KBM-7 (cell line): Measurements from ENCODE around the gene UGCG.
A peak's percentile ranks its signal among the peaks of the same experiment; 100 is the strongest.

Experiments
- DNase-seq: peaks from one replicate; pipeline ENCODE4 v3.0.0-alpha.2; 2015
- in situ Hi-C: fragments of 300-500 bp; cut with MboI; formaldehyde crosslinking; loops from 2 replicates; pipeline ENCODE4 v1.14.3; 2020; ENCODE audit warnings: low sequenced_read_pairs, low pct_unique_long_range_greater_than_20kb, mixed read lengths

Gene UGCG

DNA sequence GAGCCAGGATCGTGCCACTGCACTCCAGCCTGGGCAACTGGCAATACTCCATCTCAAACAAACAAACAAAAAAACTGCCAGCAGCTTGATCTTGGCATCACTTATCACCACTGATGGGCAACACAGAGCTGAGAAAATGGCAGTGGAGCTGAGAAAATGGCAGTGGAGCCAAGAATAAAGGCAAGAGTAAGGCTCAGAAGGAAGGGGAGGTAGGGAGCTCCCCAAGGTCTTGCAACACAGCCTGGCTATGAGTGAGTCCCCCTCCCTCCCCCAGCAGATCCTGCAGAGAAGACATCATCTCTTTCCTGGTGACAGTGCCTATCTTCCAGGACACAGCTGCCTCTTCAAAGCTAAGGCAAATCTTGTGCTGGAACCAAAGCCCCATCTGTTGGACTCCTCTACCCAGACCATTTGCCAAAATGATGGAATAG lies 70.3 kb downstream of the UGCG start:
- no peak for DNase-seq

DNA sequence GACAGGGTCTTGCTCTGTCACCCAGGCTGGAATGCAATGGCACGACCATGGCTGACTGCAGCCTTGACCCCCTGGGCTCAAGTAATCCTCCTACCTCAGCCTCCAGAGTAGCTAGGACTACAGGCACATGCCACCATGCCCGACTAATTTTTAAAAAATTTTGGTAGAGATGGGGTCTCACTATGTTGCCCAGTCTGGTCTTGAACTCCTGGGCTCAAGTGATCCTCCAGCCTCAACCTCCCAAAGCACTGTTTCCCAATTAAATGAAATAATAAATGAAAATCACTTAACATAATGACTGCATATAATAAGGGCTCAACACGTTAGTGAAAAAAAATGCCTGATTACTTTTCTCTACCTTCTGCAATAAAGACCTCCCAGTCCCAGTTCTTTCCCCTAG lies 71.0 kb downstream of the UGCG start:
- in situ Hi-C loops, result no loop called here
- no peak for DNase-seq

More for the DNA sequence above, 70.3 kb downstream of the UGCG start:
- in situ Hi-C loops, result no loop called here

DNA sequence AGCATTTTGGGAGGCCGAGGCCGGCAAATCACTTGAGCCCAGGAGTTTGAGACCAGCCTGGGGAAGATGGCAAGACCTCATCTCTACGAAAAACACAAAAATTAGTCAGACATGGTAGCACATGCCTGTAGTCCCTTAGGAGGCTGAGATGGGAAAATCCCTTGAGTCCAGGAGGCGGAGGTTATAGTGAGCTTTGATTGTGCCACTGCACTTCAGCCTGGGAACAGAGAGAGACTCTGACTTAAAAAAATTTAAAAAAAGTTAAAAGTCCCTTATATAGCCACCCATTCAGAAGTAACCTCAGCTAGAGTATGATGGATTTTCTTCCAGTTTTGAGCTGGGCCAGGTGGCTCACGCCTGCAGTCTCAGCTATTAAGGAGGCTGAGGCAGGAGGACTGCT lies 72.4 kb downstream of the UGCG start:
- no peak for DNase-seq
- in situ Hi-C loops, result no loop called here

DNA sequence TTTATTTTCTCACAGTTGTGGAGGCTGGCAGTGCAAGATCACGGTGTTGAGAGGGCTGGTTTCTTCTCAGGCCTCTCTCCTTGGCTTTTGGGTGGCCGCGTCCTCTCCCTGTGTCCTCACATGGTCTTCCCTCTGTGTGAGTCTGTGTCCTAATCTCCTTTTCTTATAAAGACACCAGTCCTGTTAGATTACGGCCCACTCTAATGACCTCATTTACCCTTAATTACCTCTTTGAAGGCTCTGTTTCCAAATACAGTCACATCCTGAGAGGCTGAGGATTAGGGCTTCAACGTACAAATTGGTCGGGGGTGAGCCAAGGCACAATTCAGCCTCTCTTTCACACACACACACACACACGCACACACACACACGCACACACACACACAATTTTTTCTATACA lies 73.0 kb downstream of the UGCG start:
- no peak for DNase-seq
- in situ Hi-C loops, result no loop called here

DNA sequence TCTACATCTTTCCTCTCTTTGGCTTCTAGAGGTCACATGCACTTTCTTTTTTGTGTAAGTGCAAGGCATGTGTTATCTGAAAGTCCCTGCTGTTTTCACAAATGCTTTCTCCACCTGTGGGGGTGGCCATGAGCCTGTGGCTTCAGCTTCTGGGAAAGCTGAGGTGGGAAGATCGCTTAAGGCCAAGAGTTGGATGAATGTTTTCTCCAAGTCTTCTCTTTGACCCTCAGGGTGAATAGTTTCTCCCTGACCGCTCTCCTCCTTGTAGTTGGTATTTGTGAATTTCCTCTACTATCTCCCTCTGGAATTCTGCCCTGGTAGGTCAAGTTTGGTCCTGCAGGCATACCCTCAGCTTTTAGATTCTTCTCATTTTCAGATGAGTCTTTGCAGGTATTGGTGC lies 74.2 kb downstream of the UGCG start:
- in situ Hi-C loops, result no loop called here
- no peak for DNase-seq

DNA sequence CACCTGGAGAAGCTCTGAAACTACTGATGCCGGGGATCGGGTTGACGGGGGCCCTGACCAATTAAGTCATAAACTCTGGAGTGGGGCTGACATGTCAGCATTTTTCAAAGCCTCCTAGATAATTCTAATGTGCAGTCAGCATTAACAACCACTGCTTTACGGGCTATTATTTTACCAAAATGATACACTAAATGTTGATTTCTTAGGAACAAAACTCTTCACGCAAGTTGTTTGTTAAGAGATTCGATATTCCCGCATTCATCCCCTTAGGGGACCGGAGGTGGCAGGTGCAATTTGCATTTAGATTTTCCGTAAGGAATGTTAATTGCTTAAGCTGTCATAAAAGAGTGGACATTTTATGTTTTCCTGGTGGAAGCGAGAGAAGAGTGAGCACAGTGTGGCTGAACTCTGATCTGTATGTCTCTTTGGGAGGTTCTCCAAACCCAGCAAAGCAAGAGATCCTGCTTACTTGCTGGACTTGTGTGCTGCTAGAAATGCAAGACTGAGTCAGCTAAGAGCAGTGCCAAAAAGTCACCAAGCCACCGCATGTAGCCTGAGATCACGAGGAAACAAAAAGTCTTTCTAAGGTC lies 77.6 kb downstream of the UGCG start:
- in situ Hi-C loops, result no loop called here
- no peak for DNase-seq

DNA sequence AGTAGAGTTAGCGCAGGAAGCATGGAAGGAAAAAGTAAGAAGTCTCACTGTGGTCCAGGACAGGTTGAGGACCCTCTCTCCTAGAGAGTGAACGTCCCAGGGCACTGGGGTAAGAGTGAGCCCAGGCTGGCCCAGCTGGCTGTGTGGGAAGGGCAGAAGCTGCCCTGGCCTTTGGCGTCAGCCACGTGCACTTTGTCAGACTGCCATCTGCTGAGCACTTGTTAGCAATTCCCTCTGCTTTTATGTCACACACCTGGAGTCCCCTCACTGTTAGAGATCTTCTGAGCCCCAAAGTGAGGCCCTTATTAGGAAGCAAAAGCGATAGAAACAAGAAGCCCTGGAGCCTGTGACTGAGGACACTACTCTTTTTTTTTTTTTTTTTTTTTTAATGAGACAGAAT lies 79.1 kb downstream of the UGCG start:
- peak; percentile 29 for DNase-seq
- in situ Hi-C loops, result no loop called here

DNA sequence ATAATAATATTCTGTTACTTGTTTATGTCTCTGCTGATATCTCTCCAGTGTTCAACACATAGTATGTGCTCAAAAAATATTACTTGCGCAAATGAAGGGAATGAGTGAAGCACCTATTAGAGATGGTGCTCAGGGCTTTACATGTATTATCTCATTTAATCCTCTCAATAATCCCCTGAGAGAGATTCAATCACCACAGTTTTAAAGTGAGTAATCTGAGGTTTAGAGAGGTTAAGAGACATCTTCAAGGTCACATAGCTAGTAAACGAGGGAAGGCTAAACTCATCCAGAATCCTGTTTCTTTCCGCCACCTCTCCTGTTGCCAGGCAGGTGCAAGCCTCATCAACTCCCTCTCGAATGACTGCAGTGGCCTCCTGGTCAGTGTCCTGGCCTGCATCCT lies 82.0 kb downstream of the UGCG start:
- in situ Hi-C loops, result no loop called here
- no peak for DNase-seq

DNA sequence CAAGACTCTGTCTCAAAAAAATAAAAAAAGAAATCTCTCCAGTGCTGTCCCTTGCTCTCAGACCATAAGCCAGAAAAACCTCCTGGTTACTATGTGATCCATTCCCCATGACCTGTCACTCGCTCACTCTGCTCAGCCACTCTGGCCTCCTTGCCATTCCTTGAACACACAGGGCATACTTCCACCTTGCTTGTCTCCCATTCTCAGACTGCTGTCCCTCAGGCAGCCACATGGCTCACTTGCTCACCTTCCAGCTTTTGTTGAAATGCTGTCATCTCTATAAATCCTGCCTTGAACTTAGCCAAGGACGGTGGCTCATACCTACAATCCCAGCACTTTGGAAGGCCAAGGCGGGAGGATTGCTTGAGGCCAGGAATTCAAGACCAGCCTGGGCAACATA lies 82.9 kb downstream of the UGCG start:
- in situ Hi-C loops, result no loop called here
- no peak for DNase-seq

DNA sequence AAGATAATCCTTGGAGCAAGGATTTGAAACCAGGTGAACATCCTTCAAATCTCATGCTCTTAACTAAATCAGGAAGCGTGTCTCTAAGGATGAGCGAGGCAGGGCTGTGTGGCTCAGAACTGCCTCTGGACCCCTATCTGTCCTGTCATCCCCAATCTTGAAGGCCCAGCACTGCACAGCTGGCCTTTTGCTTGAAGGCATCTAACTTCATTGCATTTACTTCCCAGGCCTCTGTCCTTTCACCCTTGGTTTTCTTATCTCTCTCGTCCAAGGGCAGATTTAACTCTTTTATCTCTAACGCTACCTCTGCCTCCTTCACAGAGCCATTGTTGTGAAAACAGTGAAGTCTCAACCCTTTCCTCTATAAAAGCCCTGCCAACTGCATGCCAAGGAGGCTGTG lies 83.8 kb downstream of the UGCG start:
- in situ Hi-C loops, result no loop called here
- no peak for DNase-seq

DNA sequence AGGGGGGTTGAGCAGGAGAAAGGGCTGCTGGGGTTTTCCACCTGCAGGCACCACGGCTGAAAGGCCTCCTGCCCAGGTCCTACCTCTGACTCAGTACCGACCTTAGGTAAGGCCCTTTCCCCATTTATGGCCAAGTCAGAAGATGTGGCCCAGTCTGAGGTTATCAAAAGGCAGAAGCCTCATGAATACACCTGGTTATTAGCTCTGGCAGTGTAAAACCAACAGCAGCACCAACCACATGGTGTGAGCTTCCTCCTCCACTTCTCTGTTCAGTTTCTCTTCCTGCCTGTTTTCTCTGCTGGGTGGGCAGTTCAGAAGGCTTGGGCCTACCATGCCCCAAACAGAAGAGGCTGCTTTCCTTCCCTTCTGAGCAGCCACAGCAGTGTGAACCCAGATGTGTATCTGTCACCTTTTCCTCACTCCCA lies 86.9 kb downstream of the UGCG start:
- DNase-seq, result no peak
- in situ Hi-C loops, result no loop called here

DNA sequence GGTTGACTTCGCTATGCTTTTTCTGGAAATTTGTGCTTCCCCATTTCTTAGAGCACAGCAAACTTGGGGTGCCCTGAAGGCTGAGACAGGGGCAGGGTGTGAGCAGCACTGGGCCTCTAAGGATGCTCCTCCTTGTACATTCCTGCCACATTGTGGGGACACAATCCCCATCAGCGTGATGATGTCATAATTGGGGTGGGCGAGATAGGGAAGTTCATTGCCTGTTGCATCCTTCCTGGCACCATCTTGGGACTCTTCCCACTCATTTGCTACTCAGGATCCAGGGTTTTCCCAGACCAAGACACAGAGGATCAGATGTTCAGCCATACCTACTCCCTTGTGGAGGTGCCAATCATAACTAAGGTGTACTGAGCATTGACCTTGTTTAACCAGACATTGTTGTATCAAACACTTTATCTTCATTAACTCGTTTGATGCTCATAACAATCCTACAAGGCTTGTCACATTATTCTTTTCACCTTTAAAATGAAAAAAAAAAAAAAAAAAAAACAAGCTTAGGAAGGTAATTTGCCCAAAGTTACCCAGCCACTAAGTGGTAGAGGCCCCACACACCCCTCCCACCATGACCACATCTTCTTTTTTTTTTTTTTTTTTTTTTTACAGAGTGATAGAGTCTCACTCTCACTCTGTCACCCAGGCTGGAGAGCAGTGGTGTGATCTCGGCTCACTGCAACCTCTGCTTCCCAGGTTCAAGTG lies 87.6 kb downstream of the UGCG start:
- in situ Hi-C loops, result no loop called here
- DNase-seq, result no peak
